SIG-M5 treated with dmso at 0.1 percent for 504 hours (cell line): ENCODE data around the gene DISP2.

ENCODE experiments used
- DNase-seq: peaks from one replicate; lab custom pipeline; 2025; ENCODE audit not compliant: unreplicated experiment; lab: John Stamatoyannopoulos, UW

The DISP2 gene

GRCh38 chr15:40418126-40418525 lies 60.1 kb downstream of the DISP2 start:
- no peak for DNase-seq

- no peak for DNase-seq
These were observed 62.2 kb downstream of the DISP2 start for GRCh38 chr15:40420071-40420713.

GRCh38 chr15:40420793-40421192 lies 62.8 kb downstream of the DISP2 start:
- DNase-seq: peak; percentile 46

- DNase-seq: peak; percentile 67
These were observed 63.5 kb downstream of the DISP2 start for GRCh38 chr15:40421246-40422157.

- no peak for DNase-seq
These were observed 66.6 kb downstream of the DISP2 start for GRCh38 chr15:40424483-40425115.

GRCh38 chr15:40425681-40426080 lies 67.7 kb downstream of the DISP2 start:
- DNase-seq: no peak

GRCh38 chr15:40427188-40427587 lies 69.2 kb downstream of the DISP2 start:
- DNase-seq: no peak

- no peak for DNase-seq
These were observed 70.2 kb downstream of the DISP2 start for GRCh38 chr15:40428185-40428584.
